Sigmoid colon (tissue), 4 donors: ENCODE results near the gene PAM16.

ENCODE experiments used
- CTCF ChIP-seq, 4 experiments: fragments of 450-650 bp in 3 of 4; fragments of 200-600 bp in 1 of 4; IDR thresholded peaks; one replicate each; pipeline ENCODE4 v1.5.1; 2016 to 2019; ENCODE audit warnings: antibody characterized with exemption in 4 of 4, mild to moderate bottlenecking in 3 of 4, moderate library complexity in 2 of 4
- POLR2AphosphoS5 ChIP-seq, 4 donors: sonication (generic); formaldehyde crosslinking; IDR thresholded peaks; one replicate each; pipeline ENCODE4 v1.6.1; 2017; ENCODE audit warnings: antibody characterized with exemption in 4 of 4

DNA sequence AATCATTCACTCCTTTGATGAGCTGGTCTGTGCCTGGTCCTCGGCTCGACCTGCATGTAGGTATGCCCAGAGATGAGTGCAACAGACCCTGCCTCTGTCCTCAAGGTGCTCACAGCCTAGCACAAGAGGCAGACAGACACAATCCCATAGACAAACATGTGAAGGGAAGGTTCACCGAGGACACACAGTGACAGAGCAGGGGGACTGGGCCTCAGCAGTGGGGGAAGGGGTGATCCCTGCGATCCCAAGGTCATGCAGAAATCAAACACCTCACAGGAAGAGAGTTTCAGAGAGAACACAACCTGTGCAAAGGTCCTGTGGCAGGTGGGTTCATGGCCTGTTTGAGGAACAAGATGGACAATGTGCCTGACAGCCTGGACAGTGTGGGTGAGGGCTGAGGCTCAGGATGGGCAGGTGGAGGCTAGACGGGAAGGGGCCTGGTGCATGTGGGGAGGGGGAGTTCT is 16.3 kb upstream of the PAM16 start:
- TF ChIP-seq POLR2AphosphoS5 (IDR thresholded peaks at IDR 0.05) (no peak), CTCF (IDR thresholded peaks at IDR 0.05) (no peak)
